GM12878 (cell line): Measurements from ENCODE around the gene EXOC4. TPM values are rescaled to one million over a fixed set of nuclear protein-coding genes. Genes with fewer than 3 reads are reported as not detected.

ENCODE experiments used
- ATF2 ChIP-seq: IDR thresholded peaks from 2 replicates; pipeline ENCODE4 v1.6.1; 2012; ENCODE audit warnings: low read length, inconsistent platforms
- BRCA1 ChIP-seq: IDR thresholded peaks from 2 replicates; pipeline ENCODE4 v1.6.1; 2011; ENCODE audit warnings: low read depth, low read length, improper control_type of control experiment
- CHD1 ChIP-seq: IDR thresholded peaks from 2 replicates; pipeline ENCODE4 v1.6.1; 2012; ENCODE audit warnings: low read depth, low read length, improper control_type of control experiment
- CHD2 ChIP-seq: IDR thresholded peaks from 2 replicates; pipeline ENCODE4 v1.6.1; 2011; ENCODE audit warnings: low read depth, low read length, improper control_type of control experiment, borderline replicate concordance
- HDAC2 ChIP-seq: fragments of 200-600 bp; sonication (generic); IDR thresholded peaks from 2 replicates; pipeline ENCODE4 v1.6.1; 2017
- RFX5 ChIP-seq: IDR thresholded peaks from 2 replicates; pipeline ENCODE4 v1.6.1; 2011; ENCODE audit warnings: low read depth, low read length, improper control_type of control experiment
- STAT3 ChIP-seq: IDR thresholded peaks from 2 replicates; pipeline ENCODE4 v1.6.1; 2011; ENCODE audit warnings: low read depth, low read length, improper control_type of control experiment
- SUPT20H ChIP-seq: IDR thresholded peaks from 2 replicates; pipeline ENCODE4 v1.6.1; 2011; ENCODE audit warnings: low read depth, mild to moderate bottlenecking, low read length, moderate library complexity, borderline replicate concordance; ENCODE audit not compliant: control insufficient read depth
- USF1 ChIP-seq: IDR thresholded peaks from 2 replicates; pipeline ENCODE4 v1.6.1; 2011; ENCODE audit warnings: borderline replicate concordance, low read depth, mild to moderate bottlenecking, moderate library complexity, mixed read lengths, low read length; ENCODE audit not compliant: insufficient read depth; ENCODE audit errors: extremely low read length
- ZNF274 ChIP-seq: IDR thresholded peaks from one replicate; pipeline ENCODE4 v1.8.0; 2011; ENCODE audit not compliant: insufficient read length, insufficient read depth
- polyA plus RNA-seq, 11 experiments: library from polyadenylated mRNA; depleted of rRNA in 4 of 11; unstranded in 6 of 11; stranded (reverse) in 5 of 11; fragments of >200 nt; fragmentation: Nextera tagmentation in 4 of 11; fragmentation: Illumina TruSeq in 1 of 11; extraction: Ambion mirVana in 4 of 11; extraction: Trizol in 1 of 11; gene quantifications; 1 replicate in 1 of 11; 2 replicates in 10 of 11; pipeline versions ENCODE4 v1.2.1 to v1.2.3, GENCODE V29; 2011 to 2016; ENCODE audit warnings: inconsistent platforms in 2 of 11, missing spikeins in 2 of 11, low read depth in 1 of 11
- total RNA-seq, 4 experiments: library from RNA; depleted of rRNA in 3 of 4; stranded (reverse); fragments of >200 nt in 3 of 4; fragmentation: Illumina TruSeq in 1 of 4; extraction: Trizol in 1 of 4; gene quantifications; 2 replicates each; pipeline versions ENCODE4 v1.2.1 to v1.2.3, GENCODE V29; 2013 to 2021
- TF ChIP-seq, protein P1 (sequence below): fragments of 450-650 bp; formaldehyde crosslinking; IDR thresholded peaks from 2 replicates; pipeline ENCODE4 v1.4.0; 2020; ENCODE audit warnings: mild to moderate bottlenecking, moderate library complexity
- TF ChIP-seq, protein P2 (sequence below): fragments of 450-650 bp; IDR thresholded peaks from 2 replicates; pipeline ENCODE4 v1.6.1; 2018; ENCODE audit warnings: mild to moderate bottlenecking, low read depth, moderate library complexity; ENCODE audit not compliant: partially characterized antibody

Gene EXOC4
- total and polyA plus RNA-seq, 10 of the 15 experiments (the other 5 are each of a cell fraction or from before 2014, with no cell fraction given) = 13.2 to 44.5 (median 29.6) TPM

- TF ChIP-seq ATF2 = no peak
- TF ChIP-seq SUPT20H = no peak
- no peak for TF ChIP-seq STAT3
- TF ChIP-seq USF1 = no peak
- TF ChIP-seq CHD1 = no peak
- TF ChIP-seq, protein P1, sequence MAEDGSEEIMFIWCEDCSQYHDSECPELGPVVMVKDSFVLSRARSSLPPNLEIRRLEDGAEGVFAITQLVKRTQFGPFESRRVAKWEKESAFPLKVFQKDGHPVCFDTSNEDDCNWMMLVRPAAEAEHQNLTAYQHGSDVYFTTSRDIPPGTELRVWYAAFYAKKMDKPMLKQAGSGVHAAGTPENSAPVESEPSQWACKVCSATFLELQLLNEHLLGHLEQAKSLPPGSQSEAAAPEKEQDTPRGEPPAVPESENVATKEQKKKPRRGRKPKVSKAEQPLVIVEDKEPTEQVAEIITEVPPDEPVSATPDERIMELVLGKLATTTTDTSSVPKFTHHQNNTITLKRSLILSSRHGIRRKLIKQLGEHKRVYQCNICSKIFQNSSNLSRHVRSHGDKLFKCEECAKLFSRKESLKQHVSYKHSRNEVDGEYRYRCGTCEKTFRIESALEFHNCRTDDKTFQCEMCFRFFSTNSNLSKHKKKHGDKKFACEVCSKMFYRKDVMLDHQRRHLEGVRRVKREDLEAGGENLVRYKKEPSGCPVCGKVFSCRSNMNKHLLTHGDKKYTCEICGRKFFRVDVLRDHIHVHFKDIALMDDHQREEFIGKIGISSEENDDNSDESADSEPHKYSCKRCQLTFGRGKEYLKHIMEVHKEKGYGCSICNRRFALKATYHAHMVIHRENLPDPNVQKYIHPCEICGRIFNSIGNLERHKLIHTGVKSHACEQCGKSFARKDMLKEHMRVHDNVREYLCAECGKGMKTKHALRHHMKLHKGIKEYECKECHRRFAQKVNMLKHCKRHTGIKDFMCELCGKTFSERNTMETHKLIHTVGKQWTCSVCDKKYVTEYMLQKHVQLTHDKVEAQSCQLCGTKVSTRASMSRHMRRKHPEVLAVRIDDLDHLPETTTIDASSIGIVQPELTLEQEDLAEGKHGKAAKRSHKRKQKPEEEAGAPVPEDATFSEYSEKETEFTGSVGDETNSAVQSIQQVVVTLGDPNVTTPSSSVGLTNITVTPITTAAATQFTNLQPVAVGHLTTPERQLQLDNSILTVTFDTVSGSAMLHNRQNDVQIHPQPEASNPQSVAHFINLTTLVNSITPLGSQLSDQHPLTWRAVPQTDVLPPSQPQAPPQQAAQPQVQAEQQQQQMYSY = no peak
- TF ChIP-seq HDAC2 = no peak
- TF ChIP-seq RFX5 = no peak
- TF ChIP-seq, protein P2, sequence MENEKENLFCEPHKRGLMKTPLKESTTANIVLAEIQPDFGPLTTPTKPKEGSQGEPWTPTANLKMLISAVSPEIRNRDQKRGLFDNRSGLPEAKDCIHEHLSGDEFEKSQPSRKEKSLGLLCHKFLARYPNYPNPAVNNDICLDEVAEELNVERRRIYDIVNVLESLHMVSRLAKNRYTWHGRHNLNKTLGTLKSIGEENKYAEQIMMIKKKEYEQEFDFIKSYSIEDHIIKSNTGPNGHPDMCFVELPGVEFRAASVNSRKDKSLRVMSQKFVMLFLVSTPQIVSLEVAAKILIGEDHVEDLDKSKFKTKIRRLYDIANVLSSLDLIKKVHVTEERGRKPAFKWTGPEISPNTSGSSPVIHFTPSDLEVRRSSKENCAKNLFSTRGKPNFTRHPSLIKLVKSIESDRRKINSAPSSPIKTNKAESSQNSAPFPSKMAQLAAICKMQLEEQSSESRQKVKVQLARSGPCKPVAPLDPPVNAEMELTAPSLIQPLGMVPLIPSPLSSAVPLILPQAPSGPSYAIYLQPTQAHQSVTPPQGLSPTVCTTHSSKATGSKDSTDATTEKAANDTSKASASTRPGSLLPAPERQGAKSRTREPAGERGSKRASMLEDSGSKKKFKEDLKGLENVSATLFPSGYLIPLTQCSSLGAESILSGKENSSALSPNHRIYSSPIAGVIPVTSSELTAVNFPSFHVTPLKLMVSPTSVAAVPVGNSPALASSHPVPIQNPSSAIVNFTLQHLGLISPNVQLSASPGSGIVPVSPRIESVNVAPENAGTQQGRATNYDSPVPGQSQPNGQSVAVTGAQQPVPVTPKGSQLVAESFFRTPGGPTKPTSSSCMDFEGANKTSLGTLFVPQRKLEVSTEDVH = no peak
- no peak for TF ChIP-seq BRCA1
- no peak for TF ChIP-seq ZNF274
- TF ChIP-seq CHD2 = no peak
These were observed 453.1 kb downstream of the EXOC4 start (continued) for GRCh38 chr7:133706016-133706415.
